Breast epithelium (tissue), 3 donors: ENCODE measurements around the gene ATP13A1.

Experiments
- POLR2A ChIP-seq: fragments of 450-650 bp; IDR thresholded peaks from one replicate; pipeline ENCODE4 v1.6.1; 2016; ENCODE audit warnings: antibody characterized with exemption, mild to moderate bottlenecking, moderate library complexity
- TF ChIP-seq, protein P1 (sequence below), 3 donors: fragments of 450-650 bp; IDR thresholded peaks; one replicate each; pipeline ENCODE4 v1.5.1; 2016 to 2017; ENCODE audit warnings: antibody characterized with exemption in 3 of 3, mild to moderate bottlenecking in 3 of 3, moderate library complexity in 3 of 3

DNA sequence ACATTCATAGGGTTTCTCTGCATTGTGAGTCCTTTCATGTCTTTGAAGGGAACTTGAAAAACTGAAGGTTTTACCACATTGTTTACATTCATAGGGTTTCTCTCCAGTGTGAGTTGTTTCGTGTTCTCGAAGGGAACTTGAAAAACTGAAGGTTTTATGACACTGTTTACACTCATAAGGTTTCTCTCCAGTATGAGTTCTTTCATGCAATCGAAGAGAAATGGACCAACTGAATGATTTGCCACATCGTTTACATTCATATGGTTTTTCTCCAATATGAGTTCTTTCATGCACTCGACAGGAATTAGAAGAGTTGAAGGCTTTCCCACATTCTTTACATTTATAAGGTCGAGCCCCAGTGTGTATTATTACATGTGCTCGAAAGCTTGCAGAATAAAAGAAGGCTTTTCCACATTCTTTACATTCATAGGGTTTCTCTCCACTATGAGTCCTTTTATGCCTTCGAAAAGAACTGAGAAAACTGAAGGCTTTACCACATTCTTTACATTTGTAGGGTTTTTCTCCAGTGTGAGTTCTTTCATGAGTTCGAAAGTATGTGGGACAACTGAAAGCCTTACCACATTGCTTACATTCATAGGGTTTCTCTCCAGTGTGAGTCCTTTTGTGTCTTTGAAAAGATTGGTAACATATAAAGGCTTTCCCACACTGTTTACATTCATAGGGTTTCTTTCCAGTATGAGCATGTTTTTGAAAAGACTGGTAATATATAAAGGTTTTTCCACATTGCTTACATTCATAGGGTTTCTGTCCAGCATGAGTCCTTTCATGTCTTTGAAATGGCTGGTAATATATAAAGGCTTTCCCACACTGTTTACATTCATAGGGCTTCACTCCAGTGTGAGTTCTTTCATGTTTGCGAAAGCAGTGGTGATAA is 48.7 kb upstream of the ATP13A1 start:
- TF ChIP-seq, protein P1, sequence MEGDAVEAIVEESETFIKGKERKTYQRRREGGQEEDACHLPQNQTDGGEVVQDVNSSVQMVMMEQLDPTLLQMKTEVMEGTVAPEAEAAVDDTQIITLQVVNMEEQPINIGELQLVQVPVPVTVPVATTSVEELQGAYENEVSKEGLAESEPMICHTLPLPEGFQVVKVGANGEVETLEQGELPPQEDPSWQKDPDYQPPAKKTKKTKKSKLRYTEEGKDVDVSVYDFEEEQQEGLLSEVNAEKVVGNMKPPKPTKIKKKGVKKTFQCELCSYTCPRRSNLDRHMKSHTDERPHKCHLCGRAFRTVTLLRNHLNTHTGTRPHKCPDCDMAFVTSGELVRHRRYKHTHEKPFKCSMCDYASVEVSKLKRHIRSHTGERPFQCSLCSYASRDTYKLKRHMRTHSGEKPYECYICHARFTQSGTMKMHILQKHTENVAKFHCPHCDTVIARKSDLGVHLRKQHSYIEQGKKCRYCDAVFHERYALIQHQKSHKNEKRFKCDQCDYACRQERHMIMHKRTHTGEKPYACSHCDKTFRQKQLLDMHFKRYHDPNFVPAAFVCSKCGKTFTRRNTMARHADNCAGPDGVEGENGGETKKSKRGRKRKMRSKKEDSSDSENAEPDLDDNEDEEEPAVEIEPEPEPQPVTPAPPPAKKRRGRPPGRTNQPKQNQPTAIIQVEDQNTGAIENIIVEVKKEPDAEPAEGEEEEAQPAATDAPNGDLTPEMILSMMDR (IDR thresholded peaks at IDR 0.05) = no peak
- no peak for TF ChIP-seq POLR2A
